Transverse colon (tissue), 4 donors: ENCODE data around the gene JDP2. TPM values are rescaled to one million over a fixed set of nuclear protein-coding genes. Genes with fewer than 3 reads are reported as not detected.

ENCODE experiments used
- DNase-seq: peaks from one replicate; pipeline ENCODE4 v3.0.0-alpha.2; 2019
- H3K27ac ChIP-seq, 4 donors: fragments of 200-600 bp; sonication (generic); 2 replicates each; pipeline ENCODE4 v1.5.1; 2016 to 2018; ENCODE audit warnings: inconsistent platforms in 4 of 4
- H3K27me3 ChIP-seq: fragments of 200-600 bp; sonication (generic); 2 replicates; pipeline ENCODE4 v1.5.1; 2017; ENCODE audit warnings: inconsistent platforms
- H3K36me3 ChIP-seq, 4 donors: fragments of 200-600 bp; sonication (generic); 2 replicates each; pipeline ENCODE4 v1.5.1; 2017 to 2019; ENCODE audit warnings: inconsistent platforms in 4 of 4
- H3K4me1 ChIP-seq, 4 donors: fragments of 200-600 bp; sonication (generic); 2 replicates each; pipeline ENCODE4 v1.5.1; 2017 to 2020; ENCODE audit warnings: inconsistent platforms in 4 of 4
- H3K4me3 ChIP-seq, 4 donors: fragments of 200-600 bp; sonication (generic); 1 replicate in 1 of 4; 2 replicates in 3 of 4; pipeline versions ENCODE4 v1.5.1 to v1.6.1; 2017 to 2019; ENCODE audit warnings: inconsistent platforms in 4 of 4
- H3K9me3 ChIP-seq, 2 donors: fragments of 200-600 bp; sonication (generic); 2 replicates each; pipeline ENCODE4 v1.5.1; 2017 to 2019; ENCODE audit warnings: inconsistent platforms in 2 of 2
- CTCF ChIP-seq, 5 experiments: fragments of 200-600 bp in 3 of 5; fragments of 450-650 bp in 2 of 5; sonication (generic) in 3 of 5; IDR thresholded peaks; 1 replicate in 2 of 5; 2 replicates in 3 of 5; pipeline ENCODE4 v1.5.1; 2016 to 2017; ENCODE audit warnings: antibody characterized with exemption in 5 of 5, inconsistent platforms in 3 of 5, mild to moderate bottlenecking in 2 of 5, moderate library complexity in 1 of 5
- EP300 ChIP-seq: sonication (generic); formaldehyde crosslinking; IDR thresholded peaks from one replicate; pipeline ENCODE4 v1.6.1; 2017; ENCODE audit warnings: antibody characterized with exemption, low read depth
- POLR2A ChIP-seq: fragments of 450-650 bp; IDR thresholded peaks from one replicate; pipeline ENCODE4 v1.6.1; 2016; ENCODE audit warnings: antibody characterized with exemption, mild to moderate bottlenecking, moderate library complexity
- POLR2AphosphoS5 ChIP-seq, 3 donors: sonication (generic); formaldehyde crosslinking; IDR thresholded peaks; one replicate each; pipeline ENCODE4 v1.6.1; 2016; ENCODE audit warnings: antibody characterized with exemption in 3 of 3
- WGBS, 2 donors: methylation state at CpG; one replicate each; pipeline ENCODE4 v1.1.5; 2018; ENCODE audit warnings: low coverage in 1 of 2; 5-methylcytosine and 5-hydroxymethylcytosine counted together
- in situ Hi-C, 4 donors: fragments of 200-750 bp; cut with MboI; loops; one replicate each; pipeline versions ENCODE4 v1.15.0 to v1.15.1; 2017; ENCODE audit warnings: low sequenced_read_pairs in 3 of 4, low pct_ligation_motif_present in 1 of 4, low pct_unique_long_range_greater_than_20kb in 1 of 4
- intact Hi-C: fragments of 100-400 bp; cut with DNase I; formaldehyde crosslinking; loops from one replicate; pipeline ENCODE4 v1.15.1; 2023; ENCODE audit warnings: low total_unique reads
- total RNA-seq, 4 donors: library from RNA; depleted of rRNA; stranded (reverse); fragments of >200 nt; gene quantifications; one replicate each; pipeline ENCODE4 v1.1.0, GENCODE V29; 2016

Gene JDP2
- total RNA-seq, 4 donors from 2014 or later: 49.2 to 108 (median 57.8) TPM

GRCh38 chr14:75459099-75459741, 31.4 kb downstream of the JDP2 start:
- H3K9me3 ChIP-seq: no peaks in the 10 kb centered on the region
- in situ Hi-C loops (no loop called here), intact Hi-C loops (no loop called here)
- H3K4me3 ChIP-seq: no peak overlapping the region
- 50 to 73% methylated on average over 2 to 12 of the region's 12 CpGs for WGBS, 2 donors
- TF ChIP-seq POLR2AphosphoS5 (IDR thresholded peaks at IDR 0.05) (peak in 2 of 3 donors; percentile 11 to 28), EP300 (peak; percentile 24), CTCF (IDR thresholded peaks at IDR 0.05) (peak in 3 of 5 experiments; percentile 16 to 72 (median 51)), POLR2A (no peak)
- H3K27ac ChIP-seq: peak overlapping the region; percentile 74 to 76 (median 75)
- peaks cover 0 to 7% (median 2%) of the 10 kb centered on the region in 4 donors for H3K36me3 ChIP-seq
- peak; percentile 76 for DNase-seq
- H3K27me3 ChIP-seq: no peaks in the 10 kb centered on the region
- peaks cover 24 to 64% (median 35%) of the 10 kb centered on the region in 4 donors for H3K4me1 ChIP-seq

GRCh38 chr14:75459791-75460190, 32.0 kb downstream of the JDP2 start:
- H3K27ac ChIP-seq: peak overlapping the region; percentile 74 to 76 (median 75)

GRCh38 chr14:75460394-75460793, 32.6 kb downstream of the JDP2 start:
- Histone ChIP-seq H3K27ac (peak overlapping the region in 3 of 4 donors; percentile 12 to 75 (median 14)), H3K4me1 (peaks cover 17 to 52% (median 26%) of the 10 kb centered on the region in 4 donors), H3K27me3 (no peaks in the 10 kb centered on the region), H3K9me3 (no peaks in the 10 kb centered on the region), H3K36me3 (peaks cover 0 to 7% (median 2%) of the 10 kb centered on the region in 4 donors), H3K4me3 (no peak overlapping the region)
- WGBS, 2 donors: 86 to 89% methylated on average over 1 to 6 of the region's 6 CpGs
- DNase-seq: no peak
- no peak for TF ChIP-seq POLR2AphosphoS5 (IDR thresholded peaks at IDR 0.05)
- in situ Hi-C loops (no loop called here), intact Hi-C loops (no loop called here)

More at GRCh38 chr14:75459791-75460190, 32.0 kb downstream of the JDP2 start:
- in situ Hi-C loops (no loop called here), intact Hi-C loops (no loop called here)
- Histone ChIP-seq H3K9me3 (no peaks in the 10 kb centered on the region), H3K36me3 (peaks cover 0 to 7% (median 2%) of the 10 kb centered on the region in 4 donors), H3K4me3 (no peak overlapping the region), H3K27me3 (no peaks in the 10 kb centered on the region), H3K4me1 (peaks cover 19 to 58% (median 31%) of the 10 kb centered on the region in 4 donors)
- DNase-seq: no peak
- 100% methylated on average over 1 of the region's 1 CpG; no CpG with 5 or more reads in 1 of the 2 donors for WGBS, 2 donors
- TF ChIP-seq EP300: no peak
- no peak for TF ChIP-seq POLR2A
- no peak for TF ChIP-seq CTCF (IDR thresholded peaks at IDR 0.05)
- TF ChIP-seq POLR2AphosphoS5 (IDR thresholded peaks at IDR 0.05): no peak

GRCh38 chr14:75461303-75461702, 33.5 kb downstream of the JDP2 start:
- WGBS, 2 donors: 97 to 100% methylated on average over 2 to 12 of the region's 12 CpGs
- intact Hi-C loops (no loop called here), in situ Hi-C loops (no loop called here)
- no peak for DNase-seq
- Histone ChIP-seq H3K36me3 (peaks cover 0 to 7% (median 2%) of the 10 kb centered on the region in 4 donors), H3K9me3 (no peaks in the 10 kb centered on the region), H3K27me3 (no peaks in the 10 kb centered on the region), H3K27ac (peak overlapping the region in 1 of 4 donors; percentile 26), H3K4me3 (no peak overlapping the region), H3K4me1 (peaks cover 15 to 52% (median 19%) of the 10 kb centered on the region in 4 donors)
- TF ChIP-seq POLR2A (no peak), CTCF (IDR thresholded peaks at IDR 0.05) (no peak), EP300 (no peak), POLR2AphosphoS5 (IDR thresholded peaks at IDR 0.05) (no peak)
